NT2/D1 (cell line): Measurements from ENCODE around the gene SART3.

Experiments used
- DNase-seq: peaks from one replicate; pipeline ENCODE4 v3.0.0-alpha.2; 2011; ENCODE audit warnings: low read depth, low spot score
- H3K27me3 ChIP-seq: 2 replicates; pipeline ENCODE4 v1.6.0; 2011; ENCODE audit warnings: mild to moderate bottlenecking; ENCODE audit not compliant: insufficient read length, insufficient read depth
- H3K36me3 ChIP-seq: 2 replicates; pipeline ENCODE4 v1.6.1; 2011; ENCODE audit warnings: mild to moderate bottlenecking, low read length, mixed read lengths; ENCODE audit not compliant: insufficient read depth, insufficient read length
- H3K4me1 ChIP-seq: 2 replicates; pipeline ENCODE4 v1.5.1; 2011; ENCODE audit not compliant: insufficient read depth, insufficient read length
- H3K4me3 ChIP-seq: 2 replicates; pipeline ENCODE4 v1.5.1; 2011; ENCODE audit warnings: low read depth; ENCODE audit not compliant: insufficient read length
- H3K9ac ChIP-seq: 2 replicates; pipeline ENCODE4 v1.6.0; 2011; ENCODE audit warnings: low read depth; ENCODE audit not compliant: insufficient read length
- H3K9me3 ChIP-seq: 2 replicates; pipeline ENCODE4 v1.5.1; 2011; ENCODE audit warnings: mild to moderate bottlenecking, low read length; ENCODE audit not compliant: insufficient read depth
- SUZ12 ChIP-seq: IDR thresholded peaks from 2 replicates; pipeline ENCODE4 v1.6.1; 2011; ENCODE audit not compliant: insufficient read length, insufficient read depth; ENCODE audit errors: extremely low read depth
- YY1 ChIP-seq: IDR thresholded peaks from 2 replicates; pipeline ENCODE4 v1.6.1; 2011; ENCODE audit not compliant: insufficient read length, insufficient read depth
- ZNF274 ChIP-seq: IDR thresholded peaks from 2 replicates; pipeline ENCODE4 v1.6.1; 2011; ENCODE audit warnings: mild to moderate bottlenecking, low read depth, low read length

SART3 gene

DNA sequence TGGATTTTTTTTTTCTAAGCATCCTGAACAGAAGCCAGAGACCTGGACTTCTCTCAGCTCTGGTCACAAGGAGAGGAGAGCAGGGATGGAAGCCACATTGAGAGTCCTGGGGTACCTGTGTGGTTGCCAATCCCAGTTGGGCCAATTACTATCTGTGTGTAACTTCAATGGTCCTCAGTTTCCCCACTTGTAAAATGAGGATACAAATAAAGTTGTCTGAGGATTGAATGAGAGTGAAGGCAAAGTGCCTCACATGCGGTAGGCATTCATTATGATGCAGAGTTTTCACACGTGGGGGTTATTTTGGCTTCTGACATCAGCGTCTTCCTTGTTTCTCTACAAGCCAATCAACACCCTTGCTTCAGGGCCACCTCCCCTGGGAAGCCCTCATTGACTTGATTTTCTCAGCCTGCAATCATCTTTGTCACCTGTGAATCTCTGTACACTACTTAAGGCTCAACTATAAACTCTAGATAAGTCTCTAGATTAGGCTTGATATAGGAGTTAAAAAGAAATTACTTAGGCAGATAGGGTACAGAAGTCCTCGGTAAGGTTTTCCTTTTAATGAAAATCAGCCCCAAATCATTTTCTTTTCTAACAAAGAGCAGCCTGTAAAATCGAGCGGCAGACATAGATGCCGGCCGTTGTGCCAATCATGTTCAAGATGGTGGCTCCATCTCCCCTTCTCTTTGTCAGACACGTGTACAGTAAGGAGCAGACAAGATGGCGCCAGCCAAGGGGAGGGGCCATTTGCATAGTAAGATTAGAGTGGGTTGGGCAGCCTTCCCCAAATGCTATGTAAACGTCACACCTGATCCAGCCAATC, 83.7 kb downstream of the SART3 start:
- Histone ChIP-seq H3K4me1 (no peaks in the 10 kb centered on the region), H3K36me3 (no peaks in the 10 kb centered on the region), H3K9me3 (no peaks in the 10 kb centered on the region), H3K27me3 (no peaks in the 10 kb centered on the region), H3K9ac (no peak overlapping the region), H3K4me3 (no peak overlapping the region)
- DNase-seq: no peak
- TF ChIP-seq YY1 (no peak), SUZ12 (no peak), ZNF274 (no peak)

DNA sequence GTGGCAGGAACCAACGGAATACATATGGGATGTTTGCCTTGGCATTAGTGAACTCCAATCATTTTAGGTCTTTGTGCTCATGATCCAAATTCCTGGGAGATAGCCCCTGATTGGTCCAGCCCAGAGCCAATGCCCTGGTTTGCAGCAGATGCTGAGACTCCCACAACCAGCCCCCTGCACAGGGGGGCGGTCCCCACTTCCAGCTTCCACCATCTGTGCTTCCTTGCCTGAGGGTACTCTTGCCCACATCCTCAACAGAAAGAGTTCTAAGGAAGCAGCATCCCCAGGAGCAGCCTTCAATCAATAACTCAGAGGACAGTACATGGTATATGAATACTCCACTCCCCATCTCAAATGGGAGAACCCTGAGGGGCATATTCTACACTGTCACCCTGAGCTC, 85.6 kb downstream of the SART3 start:
- no peak for DNase-seq
- Histone ChIP-seq H3K27me3 (no peaks in the 10 kb centered on the region), H3K9me3 (no peaks in the 10 kb centered on the region), H3K4me3 (no peak overlapping the region), H3K36me3 (no peaks in the 10 kb centered on the region), H3K4me1 (no peaks in the 10 kb centered on the region), H3K9ac (no peak overlapping the region)
- TF ChIP-seq ZNF274 (no peak), SUZ12 (no peak), YY1 (no peak)

DNA sequence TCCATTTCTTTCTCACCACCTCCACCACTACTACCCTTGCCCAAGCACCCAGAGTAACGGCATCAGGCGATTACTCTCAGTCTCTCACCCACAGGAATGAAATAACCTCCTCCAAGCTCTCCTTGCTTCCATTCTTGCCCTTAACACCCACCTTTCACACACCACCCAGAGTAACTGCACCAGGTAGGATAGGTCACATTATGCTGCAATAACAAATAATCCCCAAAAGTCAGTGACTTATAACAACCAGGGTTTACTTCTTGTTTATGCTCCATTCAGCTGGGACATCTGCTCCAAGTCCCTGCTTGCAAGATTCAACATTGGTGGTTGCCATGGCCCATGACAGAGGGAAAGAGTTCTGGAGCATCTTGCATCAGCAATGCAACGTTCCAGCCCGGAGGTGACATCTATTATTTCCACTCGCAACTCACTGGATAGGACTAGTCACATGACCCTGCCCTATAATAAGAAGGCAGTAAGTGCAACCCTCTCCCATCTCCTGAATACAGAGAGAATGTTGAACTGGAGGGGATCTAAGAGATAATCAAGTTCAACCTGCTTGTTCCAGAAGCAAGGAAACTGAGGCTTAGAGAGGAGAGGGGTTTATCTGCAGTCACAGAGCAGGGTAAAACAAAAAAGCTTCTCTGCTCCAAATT, 87.4 kb downstream of the SART3 start:
- no peaks in the 10 kb centered on the region for H3K27me3 ChIP-seq
- no peak overlapping the region for H3K9ac ChIP-seq
- H3K4me1 ChIP-seq: no peaks in the 10 kb centered on the region
- H3K36me3 ChIP-seq: no peaks in the 10 kb centered on the region
- no peaks in the 10 kb centered on the region for H3K9me3 ChIP-seq
- no peak overlapping the region for H3K4me3 ChIP-seq
- no peak for DNase-seq
- TF ChIP-seq SUZ12 (no peak), YY1 (no peak), ZNF274 (no peak)
